Measurements from ENCODE around the gene RAB40C. TPM values are rescaled to one million over a fixed set of nuclear protein-coding genes. Genes with fewer than 3 reads are reported as not detected.
A peak's percentile ranks its signal among the peaks of the same experiment; 100 is the strongest.

The RAB40C gene
- total RNA-seq, 6 experiments from 2014 or later = 10.0 to 14.1 (median 12.0) TPM

- TF ChIP-seq CTCF (IDR thresholded peaks at IDR 0.05) (no peak), POLR2A (IDR thresholded peaks at IDR 0.05) (no peak)
- intact Hi-C loops (cut with DNase I) = no loop called here
- no peak for DNase-seq
- no peaks in the 10 kb centered on the region for H3K36me3 ChIP-seq
- peaks cover 0 to 34% (median 2%) of the 10 kb centered on the region in 4 donors for H3K4me1 ChIP-seq
- H3K4me3 ChIP-seq = no peak overlapping the region
- ATAC-seq = no peak
- no CpG with 5 or more reads among the region's 5 CpGs for WGBS (ENCODE audit: insufficient coverage, low coverage, low lambda C conversion rate, missing lambda C conversion rate)
- H3K27ac ChIP-seq = no peak overlapping the region
- no peaks in the 10 kb centered on the region for H3K9me3 ChIP-seq
- no peaks in the 10 kb centered on the region for H3K27me3 ChIP-seq
Measured at GRCh38 chr16:640614-641013, 50.7 kb downstream of the RAB40C start.

- Histone ChIP-seq H3K9me3 (no peaks in the 10 kb centered on the region), H3K4me3 (peak within 1 kb of the TSS; percentile 74 to 93 (median 91)), H3K27me3 (no peaks in the 10 kb centered on the region), H3K36me3 (no peaks in the 10 kb centered on the region), H3K27ac (peak within 1 kb of the TSS; percentile 80 to 92 (median 83)), H3K4me1 (peaks cover 0 to 43% (median 7%) of the 10 kb centered on the region in 4 donors)
- no peak for TF ChIP-seq CTCF (IDR thresholded peaks at IDR 0.05)
- peak; percentile 92 for TF ChIP-seq POLR2A (IDR thresholded peaks at IDR 0.05)
- peak; percentile 59 to 73 (median 65) for ATAC-seq
- intact Hi-C loops (cut with DNase I) = no loop called here
- peak; percentile 94 to 95 (median 95) for DNase-seq
- 0% methylated on average over 9 of the region's 81 CpGs for WGBS (ENCODE audit: insufficient coverage, low coverage, low lambda C conversion rate, missing lambda C conversion rate)
Measured at GRCh38 chr16:641326-642188, 51.7 kb downstream of the RAB40C start, which contains the start of gene MCRIP2. TSS of gene MCRIP2 (plus strand) at chr16:641828. CDS start at chr16:641992, 164 bp downstream.

- DNase-seq (peak; percentile 83 to 89 (median 87)), ATAC-seq (peak; percentile 29 to 57 (median 50))
- Histone ChIP-seq H3K4me1 (peaks cover 0 to 49% (median 11%) of the 10 kb centered on the region in 4 donors), H3K36me3 (no peaks in the 10 kb centered on the region), H3K9me3 (no peaks in the 10 kb centered on the region), H3K27ac (peak overlapping the region; percentile 80 to 92 (median 83)), H3K27me3 (no peaks in the 10 kb centered on the region), H3K4me3 (peak overlapping the region; percentile 74 to 93 (median 91))
- TF ChIP-seq CTCF (IDR thresholded peaks at IDR 0.05) (no peak), POLR2A (IDR thresholded peaks at IDR 0.05) (peak; percentile 6)
- 3% methylated on average over 12 of the region's 72 CpGs for WGBS (ENCODE audit: insufficient coverage, low coverage, low lambda C conversion rate, missing lambda C conversion rate)
- intact Hi-C loops (cut with DNase I) = no loop called here
Measured at GRCh38 chr16:642189-643049, 52.6 kb downstream of the RAB40C start.

GRCh38 chr16:643050-643368 is 53.1 kb downstream of the RAB40C start:
- Histone ChIP-seq H3K9me3 (no peaks in the 10 kb centered on the region), H3K27me3 (no peaks in the 10 kb centered on the region), H3K27ac (peak overlapping the region in 2 of 3 donors; percentile 80 to 92), H3K4me1 (peaks cover 0 to 50% (median 14%) of the 10 kb centered on the region in 4 donors), H3K4me3 (peak overlapping the region; percentile 74 to 93 (median 91)), H3K36me3 (no peaks in the 10 kb centered on the region)
- DNase-seq (no peak), ATAC-seq (no peak)
- WGBS (ENCODE audit: insufficient coverage, low coverage, low lambda C conversion rate, missing lambda C conversion rate) = no CpG with 5 or more reads among the region's 13 CpGs
- intact Hi-C loops (cut with DNase I) = no loop called here
- TF ChIP-seq POLR2A (IDR thresholded peaks at IDR 0.05) = no peak
- no peak for TF ChIP-seq CTCF (IDR thresholded peaks at IDR 0.05)
